ENCODE measurements around the gene SPSB1.

SPSB1 gene

GRCh38 chr1:9292361-9293240 is at the start of gene SPSB1:
Gene SPSB1, plus strand, starts transcription at chr1:9292894. Its CDS starts 62,998 bp downstream, at chr1:9355892.
- DNase-seq (ENCODE audit: extremely low read depth in 1 of 2, low read depth in 1 of 2): peak; percentile 30 to 36

DNA sequence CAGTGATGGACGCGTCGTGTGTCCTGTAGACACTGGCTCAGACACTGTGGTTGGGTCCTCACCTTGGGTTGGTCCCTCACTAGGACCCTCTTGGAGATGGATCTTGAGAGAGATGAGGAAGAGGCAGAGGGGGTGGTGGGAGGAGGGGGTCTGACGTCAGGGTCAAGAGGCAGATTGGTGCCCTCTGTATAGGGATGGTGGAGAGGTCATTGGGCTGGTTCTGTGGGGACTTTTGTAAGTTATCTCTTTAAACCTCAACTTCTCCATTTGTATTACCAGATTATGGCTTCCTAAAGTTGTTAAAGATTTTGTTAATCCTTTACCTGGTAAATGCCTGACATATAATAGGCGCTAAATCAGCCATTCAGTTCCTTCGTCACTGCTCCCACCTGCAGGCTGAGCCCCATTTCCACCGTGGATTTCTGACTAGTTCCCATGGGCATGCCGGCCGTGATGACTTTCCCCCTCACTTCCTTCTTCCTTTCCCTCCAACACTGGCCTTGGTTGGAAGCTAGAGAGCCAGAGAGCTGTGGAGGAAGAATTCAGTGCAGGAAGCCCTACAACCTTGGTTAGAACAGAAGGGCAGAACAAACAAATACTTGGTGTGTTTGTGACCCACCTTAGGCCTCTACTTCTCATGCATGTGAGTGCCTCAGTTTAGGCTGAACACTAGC is 49.5 kb upstream of the SPSB1 start:
- DNase-seq (ENCODE audit: extremely low read depth in 1 of 2, low read depth in 1 of 2): no peak

GRCh38 chr1:9244501-9245229 is 48.0 kb upstream of the SPSB1 start:
- no peak for DNase-seq (ENCODE audit: extremely low read depth in 1 of 2, low read depth in 1 of 2)

DNA sequence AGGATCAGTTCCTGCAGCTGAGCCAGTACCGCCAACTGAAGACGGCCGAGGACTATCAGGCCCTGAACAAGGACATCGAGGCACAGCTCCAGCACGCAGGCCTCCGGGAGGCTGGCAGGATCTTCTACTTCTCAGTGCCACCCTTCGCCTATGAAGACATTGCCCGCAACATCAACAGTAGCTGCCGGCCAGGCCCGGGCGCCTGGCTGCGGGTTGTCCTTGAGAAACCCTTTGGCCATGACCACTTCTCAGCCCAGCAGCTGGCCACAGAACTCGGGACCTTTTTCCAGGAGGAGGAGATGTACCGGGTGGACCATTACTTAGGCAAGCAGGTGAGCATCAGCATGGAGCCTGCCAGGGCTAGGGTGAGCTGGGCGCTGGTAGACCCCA is 47.5 kb upstream of the SPSB1 start:
- DNase-seq (ENCODE audit: extremely low read depth in 1 of 2, low read depth in 1 of 2): no peak

DNA sequence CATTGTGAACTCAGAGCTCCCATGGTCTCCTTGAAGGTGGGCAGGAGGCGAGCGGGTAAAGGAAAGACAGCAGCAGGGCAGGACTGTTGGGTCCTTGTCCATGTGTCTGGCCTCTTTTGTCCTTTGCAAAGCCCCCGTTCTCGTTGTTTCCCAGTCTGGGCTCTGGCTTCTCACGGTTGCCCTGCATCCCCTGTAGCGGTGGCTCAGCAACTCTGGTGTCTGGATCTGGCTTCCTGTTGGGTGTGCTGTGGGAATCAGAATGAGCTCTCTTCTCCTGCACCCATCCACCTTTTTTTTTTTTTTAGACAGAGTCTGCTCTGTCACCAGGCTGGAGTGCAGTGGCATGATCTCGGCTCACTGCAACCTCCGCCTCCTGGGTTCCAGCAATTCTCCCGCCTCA is 47.0 kb upstream of the SPSB1 start:
- DNase-seq (ENCODE audit: extremely low read depth in 1 of 2, low read depth in 1 of 2): no peak

- no peak for DNase-seq (ENCODE audit: extremely low read depth in 1 of 2, low read depth in 1 of 2)
These were observed 46.5 kb upstream of the SPSB1 start for GRCh38 chr1:9246215-9246614.

DNA sequence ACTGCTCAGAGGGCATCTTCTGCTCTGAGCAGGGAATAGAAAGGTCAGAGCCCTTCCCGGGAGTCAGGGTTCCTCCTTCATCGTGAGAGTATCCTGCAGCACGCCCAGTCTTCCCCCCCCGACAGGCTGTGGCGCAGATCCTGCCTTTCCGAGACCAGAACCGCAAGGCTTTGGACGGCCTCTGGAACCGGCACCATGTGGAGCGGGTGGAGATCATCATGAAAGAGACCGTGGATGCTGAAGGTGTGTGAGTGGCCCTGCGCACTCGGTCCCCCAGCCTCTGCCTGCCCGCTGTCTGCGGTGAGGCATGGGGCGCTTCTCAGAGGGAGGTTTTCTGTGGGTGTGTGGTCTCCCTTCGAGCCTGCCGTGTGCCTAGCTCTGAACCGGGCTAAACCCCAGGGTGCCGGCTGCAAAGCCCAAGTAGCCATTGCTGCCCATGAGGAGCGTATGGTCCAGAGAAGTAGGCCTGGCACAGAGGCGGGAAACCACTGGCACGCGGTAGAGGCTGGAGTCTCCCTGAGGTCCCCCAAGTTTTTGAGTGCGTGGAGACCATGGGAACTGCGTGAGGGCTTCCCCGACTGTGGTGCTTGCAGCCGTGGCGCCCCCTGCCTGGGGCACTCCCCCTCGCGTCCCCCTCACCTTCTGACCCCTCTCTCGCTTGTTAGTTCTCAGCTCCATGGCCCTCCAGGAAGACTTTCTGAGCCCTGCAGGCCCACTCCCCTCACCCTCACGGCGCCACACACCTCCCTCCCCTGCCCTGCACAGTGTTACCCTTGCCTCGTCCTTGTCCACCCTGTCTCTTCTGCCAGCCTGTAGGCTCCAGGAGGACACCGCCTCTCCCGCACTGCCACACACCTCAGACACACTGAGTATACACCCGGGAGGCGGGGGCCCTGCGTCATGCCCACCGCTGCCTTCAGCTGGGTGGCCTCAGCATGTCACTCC is 45.6 kb upstream of the SPSB1 start:
- DNase-seq (ENCODE audit: extremely low read depth in 1 of 2, low read depth in 1 of 2): no peak

DNA sequence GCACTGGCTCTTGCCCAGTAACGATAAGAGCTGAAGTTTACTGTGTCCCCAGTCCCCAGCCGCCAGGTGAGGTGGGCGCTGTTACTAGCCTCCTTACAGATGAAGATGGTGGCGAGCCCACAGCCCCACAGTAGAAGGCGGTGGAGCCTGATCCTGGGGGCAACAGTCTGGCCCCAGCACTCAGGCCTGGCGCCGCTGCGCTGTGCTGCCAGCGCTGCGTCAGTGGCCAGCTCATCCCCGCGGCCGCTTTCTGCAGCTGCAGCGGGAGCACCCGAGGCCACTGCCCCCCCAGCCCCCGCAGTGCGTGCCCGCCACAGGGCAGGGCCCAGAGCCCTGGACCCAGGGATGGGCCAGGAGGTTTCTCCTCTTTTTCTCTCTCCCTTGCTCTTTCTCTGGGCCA is 44.8 kb upstream of the SPSB1 start:
- no peak for DNase-seq (ENCODE audit: extremely low read depth in 1 of 2, low read depth in 1 of 2)

- DNase-seq (ENCODE audit: extremely low read depth in 1 of 2, low read depth in 1 of 2): no peak
These were observed 44.1 kb upstream of the SPSB1 start for GRCh38 chr1:9248341-9249262.

GRCh38 chr1:9249263-9249533 is 43.5 kb upstream of the SPSB1 start:
- no peak for DNase-seq (ENCODE audit: extremely low read depth in 1 of 2, low read depth in 1 of 2)

GRCh38 chr1:9249534-9250410 is 42.9 kb upstream of the SPSB1 start:
- peak in 1 of 2 donors; percentile 37 for DNase-seq (ENCODE audit: extremely low read depth in 1 of 2, low read depth in 1 of 2)

- no peak for DNase-seq (ENCODE audit: extremely low read depth in 1 of 2, low read depth in 1 of 2)
These were observed 42.0 kb upstream of the SPSB1 start for GRCh38 chr1:9250411-9251381.

DNA sequence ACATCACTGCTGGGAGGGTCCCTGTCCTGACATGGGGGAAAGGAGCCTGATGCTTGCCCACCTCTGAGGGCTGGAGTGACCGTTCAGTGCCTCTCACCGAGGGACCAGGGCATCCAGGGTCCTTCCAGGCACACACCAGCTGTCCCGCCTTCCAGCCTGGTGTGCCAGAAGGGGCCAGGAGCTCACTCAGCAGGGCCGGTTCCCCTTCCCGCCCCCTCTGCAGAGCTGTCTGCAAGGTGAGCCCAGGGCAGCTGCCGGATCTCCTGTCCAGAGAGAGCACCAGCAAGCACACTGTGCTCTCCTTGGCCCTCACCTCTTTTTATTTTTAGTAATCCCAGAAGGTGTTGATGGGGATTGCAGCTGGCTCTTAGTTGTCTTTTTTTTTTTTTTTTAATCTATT is 41.2 kb upstream of the SPSB1 start:
- no peak for DNase-seq (ENCODE audit: extremely low read depth in 1 of 2, low read depth in 1 of 2)

- DNase-seq (ENCODE audit: extremely low read depth in 1 of 2, low read depth in 1 of 2): no peak
These were observed 39.7 kb upstream of the SPSB1 start for GRCh38 chr1:9253004-9253403.

GRCh38 chr1:9253453-9254105 is 39.1 kb upstream of the SPSB1 start:
- DNase-seq (ENCODE audit: extremely low read depth in 1 of 2, low read depth in 1 of 2): no peak

DNA sequence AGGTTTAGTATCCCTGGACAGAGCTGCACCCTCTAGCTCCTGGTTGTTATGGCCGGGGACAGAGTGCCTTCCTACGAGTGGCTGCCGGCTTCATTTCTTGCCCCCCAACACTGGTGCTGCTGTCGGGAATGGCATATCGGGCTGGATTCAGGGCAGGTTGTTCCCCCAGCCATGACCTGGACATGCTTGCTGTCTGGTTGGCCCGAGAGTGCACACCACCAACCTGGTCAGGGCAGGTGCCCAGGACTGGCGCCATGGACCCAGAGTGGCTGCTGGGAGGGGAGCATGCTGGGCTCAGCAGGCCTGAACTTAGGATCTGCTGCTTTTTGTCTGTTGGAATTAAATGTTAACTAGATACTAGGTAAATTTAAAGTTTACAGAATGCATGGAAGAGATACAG is 36.4 kb upstream of the SPSB1 start:
- no peak for DNase-seq (ENCODE audit: extremely low read depth in 1 of 2, low read depth in 1 of 2)

GRCh38 chr1:9257851-9258250 is 34.8 kb upstream of the SPSB1 start:
- no peak for DNase-seq (ENCODE audit: extremely low read depth in 1 of 2, low read depth in 1 of 2)
